ENCODE results near the gene GPAT3.

Gene GPAT3

GRCh38 chr4:83646538-83647239 lies 110.8 kb downstream of the GPAT3 start:
- DNase-seq: no peak

- DNase-seq: no peak
Observed at GRCh38 chr4:83651846-83652245, 115.9 kb downstream of the GPAT3 start.
